Choroid plexus epithelial cell (primary cell): Measurements from ENCODE around the gene XCR1.
A peak's percentile ranks its signal among the peaks of the same experiment; 100 is the strongest.

Experiments
- DNase-seq: peaks from one replicate; pipeline ENCODE4 v3.0.0-alpha.2; 2010; ENCODE audit warnings: low read depth
- H3K4me3 ChIP-seq: 2 replicates; pipeline ENCODE4 v1.5.1; 2011; ENCODE audit warnings: low read depth, mild to moderate bottlenecking, control low read depth, low read length, moderate library complexity
- TF ChIP-seq, protein P1 (sequence below): conservative IDR thresholded peaks from 2 replicates; pipeline ENCODE4 v1.5.1; 2011; ENCODE audit warnings: low read depth, mild to moderate bottlenecking, control low read depth, inconsistent platforms, low read length, moderate library complexity

Gene XCR1

DNA sequence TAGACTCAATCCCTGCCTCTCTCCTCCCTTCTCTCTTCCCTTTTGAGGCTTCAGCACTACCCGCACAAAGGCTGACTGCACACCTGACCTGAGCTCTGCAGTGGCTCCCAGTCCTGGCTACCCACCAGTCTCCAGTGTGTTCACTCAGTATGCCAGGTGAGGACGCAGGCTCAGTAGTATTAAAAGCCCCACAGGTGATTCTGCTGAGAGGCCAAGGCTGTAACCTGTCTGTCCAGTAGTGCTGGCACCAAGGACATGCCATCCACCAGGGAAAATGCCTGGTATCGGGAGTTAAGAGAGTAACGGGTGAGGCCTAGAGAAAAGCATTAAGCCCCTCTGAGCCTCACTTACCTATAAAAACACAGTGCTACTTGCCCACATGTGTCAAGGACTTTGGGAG is 52.6 kb downstream of the XCR1 start:
- no peak for DNase-seq
- H3K4me3 ChIP-seq, result no peak overlapping the region
- TF ChIP-seq, protein P1, sequence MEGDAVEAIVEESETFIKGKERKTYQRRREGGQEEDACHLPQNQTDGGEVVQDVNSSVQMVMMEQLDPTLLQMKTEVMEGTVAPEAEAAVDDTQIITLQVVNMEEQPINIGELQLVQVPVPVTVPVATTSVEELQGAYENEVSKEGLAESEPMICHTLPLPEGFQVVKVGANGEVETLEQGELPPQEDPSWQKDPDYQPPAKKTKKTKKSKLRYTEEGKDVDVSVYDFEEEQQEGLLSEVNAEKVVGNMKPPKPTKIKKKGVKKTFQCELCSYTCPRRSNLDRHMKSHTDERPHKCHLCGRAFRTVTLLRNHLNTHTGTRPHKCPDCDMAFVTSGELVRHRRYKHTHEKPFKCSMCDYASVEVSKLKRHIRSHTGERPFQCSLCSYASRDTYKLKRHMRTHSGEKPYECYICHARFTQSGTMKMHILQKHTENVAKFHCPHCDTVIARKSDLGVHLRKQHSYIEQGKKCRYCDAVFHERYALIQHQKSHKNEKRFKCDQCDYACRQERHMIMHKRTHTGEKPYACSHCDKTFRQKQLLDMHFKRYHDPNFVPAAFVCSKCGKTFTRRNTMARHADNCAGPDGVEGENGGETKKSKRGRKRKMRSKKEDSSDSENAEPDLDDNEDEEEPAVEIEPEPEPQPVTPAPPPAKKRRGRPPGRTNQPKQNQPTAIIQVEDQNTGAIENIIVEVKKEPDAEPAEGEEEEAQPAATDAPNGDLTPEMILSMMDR, result no peak

DNA sequence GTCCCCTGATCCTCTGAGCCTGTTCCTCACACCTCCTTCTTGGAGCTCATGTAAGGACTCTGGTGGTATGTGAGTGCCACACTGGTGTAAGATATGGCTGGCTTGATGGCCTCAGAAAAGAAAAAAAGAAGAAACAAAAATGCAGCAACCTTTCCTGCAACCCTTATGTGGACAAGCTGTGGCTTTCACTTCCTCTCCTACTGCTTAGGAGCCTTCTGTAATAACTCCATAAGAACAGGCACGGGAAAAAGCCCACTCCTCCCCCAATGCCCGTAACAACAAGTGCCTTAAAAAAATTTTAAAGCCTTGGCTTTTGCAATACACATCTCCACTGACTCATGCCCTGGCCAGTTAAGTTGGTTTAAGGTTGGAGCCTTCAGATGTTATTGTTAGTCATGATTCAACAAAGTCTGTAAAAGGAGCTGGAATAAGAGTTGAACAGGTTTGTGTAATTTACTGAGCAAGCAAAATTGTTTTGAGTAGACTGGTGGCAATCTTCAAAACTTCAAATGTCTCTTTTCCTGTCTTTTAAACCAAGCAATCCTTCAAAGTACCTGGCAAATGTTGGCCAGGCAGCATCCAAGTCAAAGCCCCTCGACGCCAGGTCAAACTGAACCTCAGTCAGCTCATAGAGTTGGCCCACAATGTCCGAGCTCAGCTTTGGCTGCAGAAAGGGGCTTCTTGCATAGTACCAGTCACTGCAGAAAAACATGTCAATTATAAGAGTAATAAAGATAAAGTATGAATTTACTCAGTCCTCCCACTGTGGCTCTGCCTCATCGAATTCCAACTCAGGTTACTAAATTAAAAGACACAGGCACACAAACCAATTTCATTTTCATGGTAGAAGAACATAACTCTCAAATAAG is 54.5 kb downstream of the XCR1 start:
- DNase-seq, result peak; percentile 95
- TF ChIP-seq, protein P1, result no peak
- no peak overlapping the region for H3K4me3 ChIP-seq

DNA sequence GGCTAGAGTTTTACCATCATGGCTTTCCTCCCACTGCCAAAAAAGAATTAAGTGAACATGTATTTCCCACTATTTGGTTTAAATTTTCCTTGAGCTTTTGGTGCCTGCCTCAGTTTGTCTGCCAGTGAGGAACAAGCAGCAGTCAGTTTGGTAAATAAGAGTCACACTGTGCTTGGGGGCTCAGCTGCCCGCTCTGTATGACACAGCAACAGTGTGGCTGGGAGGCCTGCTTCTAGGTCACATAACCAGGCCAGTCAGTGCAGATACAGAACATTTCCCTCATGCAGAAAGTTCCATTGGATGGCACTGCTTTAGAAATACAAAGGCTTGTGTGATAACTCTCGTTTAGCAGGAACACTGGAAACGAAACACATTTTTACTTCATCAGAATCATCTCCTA is 57.3 kb downstream of the XCR1 start:
- no peak overlapping the region for H3K4me3 ChIP-seq
- TF ChIP-seq, protein P1, result no peak
- no peak for DNase-seq

DNA sequence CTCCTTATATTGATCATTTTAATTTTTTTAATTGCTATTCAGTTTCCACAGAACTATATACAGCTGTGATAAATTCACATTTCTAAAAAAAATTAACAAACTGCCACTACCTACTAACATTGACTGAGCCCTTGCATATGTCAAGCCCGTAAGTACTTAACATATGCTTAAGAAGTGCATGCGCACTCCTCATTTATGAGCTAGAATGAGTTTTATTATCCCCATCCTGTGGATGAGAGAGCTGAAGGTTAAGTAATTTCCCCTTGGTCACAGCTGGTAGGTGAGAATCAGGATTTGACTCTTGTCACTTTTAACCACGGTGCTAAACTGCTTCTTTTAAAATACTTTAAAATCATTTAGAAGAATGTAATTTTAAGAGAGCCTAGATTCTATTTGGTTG is 58.2 kb downstream of the XCR1 start:
- H3K4me3 ChIP-seq, result no peak overlapping the region
- TF ChIP-seq, protein P1, result no peak
- DNase-seq, result no peak

- no peak overlapping the region for H3K4me3 ChIP-seq
- TF ChIP-seq, protein P1, result no peak
- peak; percentile 88 for DNase-seq
These were observed 58.6 kb downstream of the XCR1 start for GRCh38 chr3:45968706-45969105.

GRCh38 chr3:45968149-45968548 is 59.1 kb downstream of the XCR1 start:
- DNase-seq, result no peak
- H3K4me3 ChIP-seq, result no peak overlapping the region
- TF ChIP-seq, protein P1, result no peak

- no peak overlapping the region for H3K4me3 ChIP-seq
- TF ChIP-seq, protein P1, result no peak
These were observed 59.6 kb downstream of the XCR1 start for GRCh38 chr3:45967724-45968123.

More at GRCh38 chr3:45967724-45968123, 59.6 kb downstream of the XCR1 start:
- DNase-seq, result no peak
